Measurements from ENCODE around the gene GREB1. TPM values are rescaled to one million over a fixed set of nuclear protein-coding genes. Genes with fewer than 3 reads are reported as not detected.
A peak's percentile ranks its signal among the peaks of the same experiment; 100 is the strongest.

Gene GREB1
- total and polyA plus RNA-seq, 2 of the 13 experiments (the other 11 are each of a cell fraction or from before 2014, with no cell fraction given) = 31.3 to 61.2 TPM

- H3K9ac ChIP-seq (ENCODE audit: insufficient read depth, low read depth, low read length) = peak overlapping the region; percentile 78
- peaks cover 98% of the 10 kb centered on the region for H3K4me1 ChIP-seq (ENCODE audit: insufficient read depth, low read length)
- in situ Hi-C loops (cut with HindIII; ENCODE audit: extremely low pct_ligation_motif_present, low pct_unique_long_range_greater_than_20kb) (no loop called here), intact Hi-C loops (cut with micrococcal nuclease; ENCODE audit: unreplicated experiment) (loop anchor here (1.0 to 2.0 kb wide), 2 partner anchors 23 to 33 kb away; no protein-coding TSS in a partner anchor)
- H2AFZ ChIP-seq (ENCODE audit: low read length) = no peak overlapping the region
- peak; percentile 91 for FAIRE-seq
- under 1% methylated on average over 11 of the region's 11 CpGs for WGBS (ENCODE audit: low lambda C conversion rate)
- H3K9me3 ChIP-seq (ENCODE audit: low read length) = peaks cover 8% of the 10 kb centered on the region; the same call in 1 of the 2 replicates
- peak; percentile 97 for DNase-seq (ENCODE audit: low spot score)
- H3K4me3 ChIP-seq (replicated peaks in 1 of 3; ENCODE audit: insufficient read depth in 1 of 3, low read depth in 2 of 3, low read length in 3 of 3) = peak overlapping the region; percentile 3 to 51 (median 4); a peak in 2 of 6 replicates
- no peaks in the 10 kb centered on the region for H4K20me1 ChIP-seq (ENCODE audit: insufficient read depth, low read length)
- no peaks in the 10 kb centered on the region for H3K27me3 ChIP-seq (ENCODE audit: control insufficient read depth in 1 of 2, insufficient read depth in 2 of 2, low read length in 2 of 2)
- peak overlapping the region; percentile 97 for H3K27ac ChIP-seq (ENCODE audit: extremely low read length, insufficient read depth, low read length)
- peak overlapping the region; percentile 84 for H3K4me2 ChIP-seq (ENCODE audit: low read depth, low read length)
- peaks cover 0 to 3% of the 10 kb centered on the region in 2 experiments; a peak in 2 of 5 replicates for H3K36me3 ChIP-seq (replicated peaks in 1 of 2; ENCODE audit: control insufficient read depth in 1 of 2, insufficient read depth in 2 of 2, low read length in 2 of 2)
- ChIA-PET CTCF (ENCODE audit: low intra/inter-chr PET ratio, low total read pairs) (no interaction called here), POLR2A (interaction anchor here (0.9 to 4.0 kb wide), 19 partner anchors 8 to 149 kb away, joined by 3 to 52 read pairs (median 7); partner anchors contain the start of genes E2F6 and GREB1)
- peak; percentile 91 for ATAC-seq
- peaks cover 82% of the 10 kb centered on the region for H3K79me2 ChIP-seq (ENCODE audit: insufficient read depth, low read length)
- BruUV-seq (replicated peaks) = TSS peak; percentile 91
- TF ChIP-seq SKI (IDR thresholded peaks at IDR 0.05; ENCODE audit: partially characterized antibody) (peak; percentile 76), TGIF2 (CRISPR knock-in tag; IDR thresholded peaks at IDR 0.05) (peak; percentile 86; the same call in 1 of the 2 replicates), FOXA1 (IDR thresholded peaks at IDR 0.05) (peak; percentile 65), FOXA1 (CRISPR knock-in tag; IDR thresholded peaks at IDR 0.05) (peak; percentile 68; the same call in 1 of the 2 replicates), RARG (CRISPR knock-in tag; IDR thresholded peaks at IDR 0.05; ENCODE audit: low read depth) (peak; percentile 82; the same call in 1 of the 2 replicates), FOXP1 (IDR thresholded peaks at IDR 0.05) (peak; percentile 96), FOXP1 (CRISPR knock-in tag; IDR thresholded peaks at IDR 0.05) (peak; percentile 98), ZNF792 (CRISPR knock-in tag; IDR thresholded peaks at IDR 0.05) (peak; percentile 71; the same call in 1 of the 2 replicates), ZNF598 (CRISPR knock-in tag; IDR thresholded peaks at IDR 0.05; ENCODE audit: borderline replicate concordance) (no peak), PRDM15 (CRISPR knock-in tag; IDR thresholded peaks at IDR 0.05) (no peak), ZNF367 (CRISPR knock-in tag; IDR thresholded peaks at IDR 0.05; ENCODE audit: borderline replicate concordance) (no peak), THAP11 (CRISPR knock-in tag; IDR thresholded peaks at IDR 0.05) (peak; percentile 64; the same call in 1 of the 2 replicates), ZNF564 (CRISPR knock-in tag; IDR thresholded peaks at IDR 0.05) (0 out of 2 replicates have a peak, but pooled peaks have one; percentile 19), ZNF350 (CRISPR knock-in tag; IDR thresholded peaks at IDR 0.05; ENCODE audit: borderline replicate concordance, low read depth) (peak; percentile 84; the same call in 1 of the 2 replicates), ATF7 (IDR thresholded peaks at IDR 0.05) (no peak), ATF7 (CRISPR knock-in tag; IDR thresholded peaks at IDR 0.05) (peak; percentile 55; the same call in 1 of the 2 replicates), RAD51 (IDR thresholded peaks at IDR 0.05; ENCODE audit: borderline replicate concordance) (no peak)
Observed at GRCh38 chr2:11505652-11506610, 27.9 kb upstream of the GREB1 start.

All from HepG2 (cell line).